RWPE1 (cell line): ENCODE data around the gene S100A16.
A peak's percentile ranks its signal among the peaks of the same experiment; 100 is the strongest.

Experiments
- CTCF ChIA-PET: fragments of 350-600 bp; sonication (Branson Sonifier 250); formaldehyde crosslinking; extraction: SDS; loops from one replicate; lab custom pipeline; 2021; lab: Yijun Ruan, JAX
- POLR2A ChIA-PET: fragments of 400-600 bp; formaldehyde crosslinking; extraction: SDS; loops from one replicate; lab custom pipeline; 2020; ENCODE audit warnings: antibody characterized with exemption; ENCODE audit not compliant: low non-redundant PET; lab: Yijun Ruan, JAX
- DNase-seq: peaks from one replicate; pipeline ENCODE4 v3.0.0; 2012; ENCODE audit warnings: low spot score
- H3K27ac ChIP-seq: fragments of 450-650 bp; 2 replicates; pipeline ENCODE4 v1.5.1; 2017
- TF ChIP-seq, protein P1 (sequence below): fragments of 450-650 bp; conservative IDR thresholded peaks from 2 replicates; pipeline ENCODE4 v1.5.1; 2017; ENCODE audit warnings: low read depth, mild to moderate bottlenecking

The S100A16 gene

DNA sequence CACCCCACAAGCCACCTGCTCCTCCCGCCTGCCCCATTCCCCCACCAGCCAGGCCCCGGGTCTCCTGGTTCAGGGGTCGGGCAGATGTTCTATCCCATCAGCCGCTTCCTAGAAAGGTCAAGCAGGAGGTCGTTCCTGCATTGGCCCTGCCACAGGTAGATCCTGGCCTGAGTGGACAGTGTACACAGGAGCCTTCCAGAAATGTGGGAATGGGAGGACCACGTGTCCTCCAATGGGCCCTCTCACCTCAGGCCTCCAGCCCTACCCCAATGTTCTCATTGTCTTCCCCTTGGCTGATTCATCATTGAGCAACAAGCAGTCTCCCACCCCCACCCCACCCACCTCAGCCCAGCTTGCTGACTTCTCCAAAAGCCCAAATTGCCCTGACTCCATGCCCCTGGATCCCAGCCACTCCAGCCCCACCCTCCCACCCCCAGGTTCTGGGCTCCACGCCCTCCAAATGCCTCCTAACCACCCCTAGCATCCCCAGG is 2.1 kb downstream of the S100A16 start:
- POLR2A ChIA-PET, result interaction anchor here (1.5 to 7.6 kb wide), 2 partner anchors 16 to 23 kb away, joined by 6 to 56 read pairs; partner anchors contain the start of genes CHTOP, S100A1 and S100A13
- TF ChIP-seq, protein P1, sequence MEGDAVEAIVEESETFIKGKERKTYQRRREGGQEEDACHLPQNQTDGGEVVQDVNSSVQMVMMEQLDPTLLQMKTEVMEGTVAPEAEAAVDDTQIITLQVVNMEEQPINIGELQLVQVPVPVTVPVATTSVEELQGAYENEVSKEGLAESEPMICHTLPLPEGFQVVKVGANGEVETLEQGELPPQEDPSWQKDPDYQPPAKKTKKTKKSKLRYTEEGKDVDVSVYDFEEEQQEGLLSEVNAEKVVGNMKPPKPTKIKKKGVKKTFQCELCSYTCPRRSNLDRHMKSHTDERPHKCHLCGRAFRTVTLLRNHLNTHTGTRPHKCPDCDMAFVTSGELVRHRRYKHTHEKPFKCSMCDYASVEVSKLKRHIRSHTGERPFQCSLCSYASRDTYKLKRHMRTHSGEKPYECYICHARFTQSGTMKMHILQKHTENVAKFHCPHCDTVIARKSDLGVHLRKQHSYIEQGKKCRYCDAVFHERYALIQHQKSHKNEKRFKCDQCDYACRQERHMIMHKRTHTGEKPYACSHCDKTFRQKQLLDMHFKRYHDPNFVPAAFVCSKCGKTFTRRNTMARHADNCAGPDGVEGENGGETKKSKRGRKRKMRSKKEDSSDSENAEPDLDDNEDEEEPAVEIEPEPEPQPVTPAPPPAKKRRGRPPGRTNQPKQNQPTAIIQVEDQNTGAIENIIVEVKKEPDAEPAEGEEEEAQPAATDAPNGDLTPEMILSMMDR, result no peak
- H3K27ac ChIP-seq, result peak overlapping the region; percentile 99
- peak; percentile 90 for DNase-seq
- CTCF ChIA-PET, result interaction anchor here (1.0 to 2.3 kb wide), 2 partner anchors 38 to 102 kb away, joined by 4 to 8 read pairs; no protein-coding TSS in a partner anchor

DNA sequence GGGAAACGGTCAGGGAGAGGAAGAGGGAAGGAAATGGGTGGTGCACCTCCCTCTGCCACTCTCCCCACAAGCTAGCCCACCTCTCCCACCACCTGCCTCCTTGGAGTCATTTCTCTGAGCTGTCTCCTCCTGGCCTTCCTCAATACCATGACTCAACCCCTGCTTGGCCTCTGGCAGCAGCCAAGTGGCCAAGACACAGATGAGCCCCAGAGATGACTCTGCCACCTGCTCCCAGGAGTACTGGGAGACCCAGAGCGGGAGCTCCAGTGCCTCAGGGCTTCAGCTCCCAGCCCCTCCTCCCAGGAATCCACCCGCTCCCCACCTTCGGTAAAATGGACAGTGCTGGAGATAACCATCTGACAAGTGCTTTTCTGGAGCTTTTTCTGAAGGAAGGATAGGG is 2.6 kb downstream of the S100A16 start:
- POLR2A ChIA-PET, result interaction anchor here (1.5 to 7.6 kb wide), 2 partner anchors 16 to 24 kb away, joined by 6 to 56 read pairs; partner anchors contain the start of genes CHTOP, S100A1 and S100A13
- TF ChIP-seq, protein P1, result no peak
- peak overlapping the region; percentile 99 for H3K27ac ChIP-seq
- DNase-seq, result no peak
- CTCF ChIA-PET, result interaction anchor here (1.0 to 2.3 kb wide), 3 partner anchors 38 to 101 kb away, joined by 4 to 8 read pairs (median 4); no protein-coding TSS in a partner anchor

DNA sequence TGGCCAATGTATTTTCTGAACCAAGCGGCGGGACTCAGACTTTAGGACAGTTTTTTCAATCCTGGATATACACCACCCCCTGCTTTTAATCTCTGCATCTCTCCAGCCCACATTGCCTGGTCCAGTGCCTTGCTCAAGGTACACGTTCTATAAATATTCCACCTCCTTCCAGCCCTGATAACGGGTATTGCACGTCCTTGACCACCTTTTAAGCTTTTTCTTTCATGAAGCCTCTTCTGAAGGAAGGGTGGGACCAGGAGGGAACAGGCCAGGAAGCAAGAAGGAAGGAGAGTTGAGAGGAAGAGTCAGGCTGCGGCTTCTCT is 3.4 kb downstream of the S100A16 start:
- TF ChIP-seq, protein P1, result no peak
- ChIA-PET POLR2A (no interaction called here), CTCF (interaction anchor here (0.6 to 2.3 kb wide), 4 partner anchors 8 to 41 kb away, joined by 3 to 8 read pairs (median 4); partner anchors contain the start of gene S100A1)
- peak overlapping the region; percentile 99 for H3K27ac ChIP-seq
- DNase-seq, result no peak

DNA sequence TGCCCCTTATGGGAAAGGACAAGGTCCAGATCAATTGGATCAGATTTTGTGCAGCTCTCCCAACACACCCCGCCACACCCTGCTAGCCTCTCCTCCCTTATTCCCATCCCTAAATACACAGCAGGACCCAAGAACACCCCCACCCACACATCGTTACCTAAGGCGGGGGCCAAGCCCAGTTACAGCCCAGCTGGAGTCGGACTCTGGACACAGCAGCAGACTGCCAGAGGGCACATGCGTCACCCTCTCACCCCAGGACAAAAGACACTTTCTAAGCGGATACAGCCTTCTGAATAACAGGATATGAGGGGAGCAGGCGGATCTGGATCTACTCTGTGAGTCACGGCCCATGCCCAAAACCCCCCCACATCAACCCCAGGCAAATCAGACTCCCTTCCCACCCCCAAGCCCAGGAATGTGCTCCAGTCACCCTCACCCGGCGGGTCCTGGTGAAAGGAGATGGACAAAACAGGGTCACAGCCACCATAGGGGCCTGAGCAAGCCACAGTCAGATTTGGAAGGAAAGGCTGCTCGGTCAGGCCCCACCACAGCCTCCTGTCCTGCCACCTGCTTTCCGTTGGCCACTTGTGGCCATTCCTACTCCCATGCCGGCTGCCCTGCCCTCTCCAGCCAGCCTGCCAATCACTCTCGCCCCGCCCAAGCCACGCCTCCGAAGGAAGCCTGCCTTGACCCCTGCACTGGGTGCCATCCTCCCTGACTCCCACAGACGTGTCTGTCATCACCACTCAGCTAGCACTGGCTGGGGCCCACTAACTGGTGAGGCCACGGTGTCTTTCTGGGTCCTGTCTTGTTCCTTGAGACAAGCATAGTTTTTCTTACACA is 4.0 kb downstream of the S100A16 start:
- POLR2A ChIA-PET, result no interaction called here
- TF ChIP-seq, protein P1, result no peak
- CTCF ChIA-PET, result interaction anchor here (0.5 to 2.3 kb wide), 5 partner anchors 8 to 72 kb away, joined by 3 to 8 read pairs (median 4); no protein-coding TSS in a partner anchor
- peak overlapping the region; percentile 99 for H3K27ac ChIP-seq
- peak; percentile 97 for DNase-seq

DNA sequence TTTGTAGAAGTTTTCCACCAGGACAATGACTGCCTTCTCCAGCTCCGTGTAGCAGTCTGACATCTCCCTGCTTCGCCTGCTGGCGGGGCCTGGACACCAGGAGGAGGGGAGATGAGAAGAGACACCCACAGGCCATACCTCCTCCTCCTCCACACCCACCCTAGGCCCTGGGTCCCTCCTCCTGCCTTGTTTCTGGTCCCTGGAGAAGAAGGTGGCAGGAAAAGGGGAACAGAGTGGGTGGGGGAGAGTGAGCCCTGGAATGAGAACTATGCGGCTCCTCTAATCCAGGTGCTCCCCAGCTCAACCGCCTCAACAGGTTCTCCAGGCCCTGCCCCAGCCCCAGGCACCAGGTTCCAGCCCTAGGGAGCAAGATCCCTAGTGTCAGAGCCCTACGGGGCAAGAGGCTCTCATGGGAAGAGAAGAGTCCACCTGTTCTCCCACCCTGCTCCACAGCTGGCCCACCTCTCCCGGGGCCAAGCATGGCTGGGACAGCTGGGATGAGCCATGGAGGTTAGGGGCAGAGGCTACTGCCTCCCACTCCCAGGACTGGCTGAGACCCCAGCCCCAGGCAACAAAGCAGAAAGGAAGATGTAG is 4.8 kb downstream of the S100A16 start:
- DNase-seq, result no peak
- peak overlapping the region; percentile 99 for H3K27ac ChIP-seq
- CTCF ChIA-PET, result interaction anchor here (1.0 to 1.2 kb wide), 2 partner anchors 9 to 35 kb away, joined by 3 to 5 read pairs; no protein-coding TSS in a partner anchor

More for the DNA sequence above, 4.8 kb downstream of the S100A16 start:
- TF ChIP-seq, protein P1, result no peak
- POLR2A ChIA-PET, result no interaction called here
